GM12891 (cell line): ENCODE results near the gene ATRNL1.

Experiments used
- DNase-seq: peaks from one replicate; pipeline ENCODE4 v3.0.0; 2011; ENCODE audit warnings: low spot score; ENCODE audit not compliant: insufficient read length
- FAIRE-seq: peaks from 2 replicates; lab custom pipeline; 2011; peaks lifted over from hg19 to GRCh38; lab: Jason Lieb, UNC
- PAX5 ChIP-seq: IDR thresholded peaks from 2 replicates; pipeline ENCODE4 v1.6.1; 2011; ENCODE audit warnings: low read length, moderate library complexity, mild to moderate bottlenecking; ENCODE audit not compliant: insufficient read depth, severe bottlenecking
- POLR2A ChIP-seq: IDR thresholded peaks from 2 replicates; pipeline ENCODE4 v1.6.1; 2011; ENCODE audit warnings: low read depth, low read length, control low read depth
- POLR2AphosphoS5 ChIP-seq: IDR thresholded peaks from 2 replicates; pipeline ENCODE4 v1.6.1; 2011; ENCODE audit warnings: low read depth, low read length, control low read depth
- POU2F2 ChIP-seq: IDR thresholded peaks from 2 replicates; pipeline ENCODE4 v1.6.1; 2011; ENCODE audit warnings: low read depth, mild to moderate bottlenecking, control low read depth, low read length, moderate library complexity
- SPI1 ChIP-seq: IDR thresholded peaks from 2 replicates; pipeline ENCODE4 v1.6.1; 2011; ENCODE audit warnings: low read depth, low read length, control low read depth
- TAF1 ChIP-seq: IDR thresholded peaks from 2 replicates; pipeline ENCODE4 v1.6.1; 2011; ENCODE audit warnings: low read depth, low read length, control low read depth

Gene ATRNL1

DNA sequence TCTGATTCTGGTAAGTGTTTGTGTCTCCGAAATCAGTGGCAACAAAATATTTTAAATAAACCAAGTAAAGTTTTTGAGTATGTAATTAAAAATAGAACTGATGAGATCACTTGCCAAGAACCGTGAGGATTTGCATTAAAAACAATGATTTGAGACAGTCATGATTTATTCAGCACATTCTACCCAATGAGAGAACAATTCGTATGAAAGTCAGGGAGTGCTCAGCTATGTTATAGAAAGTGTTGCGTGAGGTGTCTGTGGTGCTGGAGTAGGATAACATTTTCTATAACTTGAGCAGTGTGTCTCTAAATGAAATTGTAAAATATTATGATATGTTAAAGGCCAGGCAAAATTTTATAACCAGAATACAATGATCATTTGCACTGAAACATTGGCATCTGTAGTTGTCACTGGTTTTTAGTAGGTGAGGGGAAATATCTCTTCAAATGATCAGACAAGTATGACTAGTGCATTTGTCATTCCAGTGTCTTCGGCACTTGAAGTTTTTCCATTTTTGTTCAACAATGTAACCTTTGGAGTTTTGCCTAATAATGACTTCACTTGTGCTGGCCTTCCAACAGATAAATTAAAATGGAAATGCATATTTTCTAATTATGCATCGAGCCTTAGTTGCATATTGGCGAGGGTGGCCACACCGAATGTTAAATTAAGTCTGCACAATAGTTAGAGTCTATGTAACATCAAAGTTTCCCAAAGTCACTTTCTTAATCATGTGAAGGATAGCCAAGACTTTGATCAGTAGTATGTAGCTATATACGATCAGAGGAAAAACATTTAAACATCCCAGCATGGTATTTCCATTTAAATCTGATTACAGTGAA lies 844.0 kb downstream of the ATRNL1 start:
- DNase-seq: no peak
- no peak for FAIRE-seq
- TF ChIP-seq PAX5 (no peak), POLR2AphosphoS5 (no peak), POU2F2 (no peak), TAF1 (no peak), SPI1 (no peak), POLR2A (no peak)

GRCh38 chr10:115937768-115938056 lies 844.5 kb downstream of the ATRNL1 start:
- TF ChIP-seq SPI1 (no peak), POU2F2 (no peak), PAX5 (no peak), TAF1 (no peak), POLR2AphosphoS5 (no peak), POLR2A (no peak)
- no peak for DNase-seq
- FAIRE-seq: no peak

GRCh38 chr10:115939101-115939854 lies 846.1 kb downstream of the ATRNL1 start:
- no peak for DNase-seq
- TF ChIP-seq SPI1: no peak
- no peak for TF ChIP-seq POLR2A
- no peak for TF ChIP-seq TAF1
- no peak for TF ChIP-seq POU2F2
- no peak for TF ChIP-seq POLR2AphosphoS5
- TF ChIP-seq PAX5: no peak
- FAIRE-seq: no peak

DNA sequence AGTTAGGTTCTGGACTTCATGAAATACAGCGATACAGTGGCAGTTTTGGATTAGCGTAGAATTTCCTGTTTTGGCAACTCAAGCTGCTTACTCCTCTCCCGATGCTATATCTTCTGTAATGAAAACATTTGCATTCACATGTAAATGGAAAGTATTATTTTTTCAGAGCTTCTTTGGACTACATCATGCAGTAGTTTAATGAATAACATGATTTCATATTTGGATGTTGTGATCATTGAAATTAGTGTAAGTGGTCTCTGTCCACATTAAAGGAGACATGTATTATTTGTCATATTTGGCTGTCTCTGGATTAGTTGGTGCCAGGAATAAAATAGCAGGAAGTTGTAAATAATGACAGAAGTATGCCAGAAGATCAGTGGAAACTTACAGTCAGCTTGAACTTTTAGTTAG lies 848.2 kb downstream of the ATRNL1 start:
- DNase-seq (no peak), FAIRE-seq (no peak)
- TF ChIP-seq SPI1 (no peak), POLR2A (no peak), TAF1 (no peak), POU2F2 (no peak), POLR2AphosphoS5 (no peak), PAX5 (no peak)

- no peak for TF ChIP-seq TAF1
- no peak for TF ChIP-seq POLR2A
- TF ChIP-seq PAX5: no peak
- TF ChIP-seq POLR2AphosphoS5: no peak
- no peak for TF ChIP-seq SPI1
- TF ChIP-seq POU2F2: no peak
- no peak for FAIRE-seq
- no peak for DNase-seq
These were observed 848.9 kb downstream of the ATRNL1 start for GRCh38 chr10:115942101-115942500.

DNA sequence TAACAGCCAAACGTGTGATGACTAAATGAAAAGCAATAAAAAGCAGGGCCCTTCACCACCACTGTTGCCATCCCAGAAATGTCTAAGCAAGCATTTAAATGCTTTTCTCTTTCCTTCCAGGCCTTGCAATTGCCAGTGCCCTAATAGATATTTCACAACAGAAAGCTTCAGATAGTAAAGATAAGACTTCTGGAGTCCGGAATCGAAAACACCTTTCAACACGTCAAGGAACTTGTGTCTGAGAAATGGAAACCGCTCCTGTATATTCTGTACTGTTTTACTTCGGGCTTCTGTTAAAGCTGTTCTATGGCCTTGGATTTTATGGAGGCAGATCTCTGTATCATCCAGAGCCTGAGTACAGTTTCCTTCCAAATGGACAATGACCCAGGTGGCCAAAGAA lies 851.4 kb downstream of the ATRNL1 start:
- no peak for FAIRE-seq
- DNase-seq: no peak
- TF ChIP-seq SPI1: no peak
- no peak for TF ChIP-seq POLR2A
- TF ChIP-seq TAF1: no peak
- no peak for TF ChIP-seq POLR2AphosphoS5
- no peak for TF ChIP-seq POU2F2
- TF ChIP-seq PAX5: no peak

DNA sequence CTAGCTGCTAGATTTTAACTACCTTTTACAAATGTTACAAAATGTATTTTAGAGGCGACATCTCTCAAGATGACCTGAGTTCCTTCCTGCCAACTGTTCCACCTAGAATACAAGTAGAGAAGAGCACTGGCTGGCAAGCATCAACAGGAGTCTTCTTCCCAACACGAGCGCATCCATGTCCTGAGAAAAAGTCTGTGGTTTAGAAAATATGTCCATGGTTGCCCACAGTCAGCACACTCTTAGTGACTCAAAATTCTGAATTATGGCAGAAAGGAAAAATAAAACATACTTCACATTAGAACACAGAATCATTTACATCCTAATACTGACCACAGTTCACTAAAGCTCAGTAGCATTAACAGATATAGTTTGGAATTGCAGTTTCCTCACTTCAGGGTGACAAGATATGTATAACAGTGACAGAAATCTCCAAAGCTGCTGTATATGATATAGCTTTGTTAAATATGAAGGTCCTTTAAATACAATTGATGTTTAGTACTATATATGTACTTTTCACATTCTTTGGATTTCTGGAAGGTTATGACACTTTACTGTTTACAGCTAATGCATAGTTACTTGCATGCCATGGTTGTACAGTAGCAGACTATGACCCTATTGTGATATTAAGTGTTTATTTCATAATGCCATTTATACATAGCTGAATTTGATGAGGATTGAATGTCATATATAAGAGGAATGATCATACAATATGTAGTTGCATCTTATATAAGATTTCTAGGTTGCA lies 852.7 kb downstream of the ATRNL1 start:
- FAIRE-seq (no peak), DNase-seq (no peak)
- no peak for TF ChIP-seq SPI1
- no peak for TF ChIP-seq POLR2AphosphoS5
- TF ChIP-seq PAX5: no peak
- TF ChIP-seq POLR2A: no peak
- no peak for TF ChIP-seq POU2F2
- TF ChIP-seq TAF1: no peak

- no peak for FAIRE-seq
- DNase-seq: no peak
- no peak for TF ChIP-seq TAF1
- no peak for TF ChIP-seq POLR2AphosphoS5
These were observed 853.9 kb downstream of the ATRNL1 start for GRCh38 chr10:115947104-115947503.

DNA sequence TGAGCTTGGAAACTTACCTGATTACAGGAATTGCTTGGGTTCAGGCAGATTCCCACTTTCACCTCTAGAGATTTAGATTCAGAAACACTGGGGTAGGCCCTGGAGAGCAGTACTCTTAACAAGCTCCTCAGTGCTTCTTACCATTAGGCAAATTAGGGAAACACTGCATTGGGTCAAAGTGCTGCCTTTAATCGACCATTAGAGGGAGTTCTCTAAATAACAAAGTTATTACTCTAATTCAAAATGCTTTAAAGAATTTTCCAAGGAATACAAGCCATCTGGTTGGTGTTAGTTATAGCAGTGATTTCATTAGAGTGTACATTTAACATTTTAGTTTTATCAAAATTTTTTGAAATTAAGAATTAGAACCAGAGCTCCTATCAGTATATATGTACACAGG lies 855.3 kb downstream of the ATRNL1 start:
- FAIRE-seq: no peak
- TF ChIP-seq POLR2A: no peak
- no peak for TF ChIP-seq SPI1
- no peak for TF ChIP-seq POLR2AphosphoS5
- TF ChIP-seq TAF1: no peak
- TF ChIP-seq PAX5: no peak
- no peak for TF ChIP-seq POU2F2
- DNase-seq: no peak
